GM23338 (cell line): ENCODE results near the gene PARD6A. TPM values are rescaled to one million over a fixed set of nuclear protein-coding genes. Genes with fewer than 3 reads are reported as not detected.
A peak's percentile ranks its signal among the peaks of the same experiment; 100 is the strongest.

Source experiments
- ATAC-seq: fragments of 200-7000 bp; cut with Tn5 transposase; 3 replicates; pipeline ENCODE4 v1.9.1; 2020
- DNase-seq: peaks from one replicate; pipeline ENCODE4 v3.0.0-alpha.2; 2015; ENCODE audit warnings: low spot score
- H2AFZ ChIP-seq: fragments of 200-600 bp; sonication (generic); 2 replicates; pipeline ENCODE4 v1.8.0; 2016; ENCODE audit warnings: antibody characterized with exemption, mild to moderate bottlenecking, moderate library complexity
- H3F3A ChIP-seq: fragments of 200-600 bp; sonication (generic); replicated peaks from 2 replicates; pipeline ENCODE4 v1.8.0; 2017; ENCODE audit warnings: antibody characterized with exemption, mixed run types, low read depth
- H3K27ac ChIP-seq: fragments of 200-600 bp; sonication (generic); 2 replicates; pipeline ENCODE4 v1.6.1; 2016; ENCODE audit warnings: low read depth
- H3K27me3 ChIP-seq: fragments of 200-600 bp; sonication (generic); 2 replicates; pipeline ENCODE4 v1.8.0; 2016; ENCODE audit warnings: mild to moderate bottlenecking, mixed run types, moderate library complexity; ENCODE audit not compliant: insufficient read depth
- H3K36me3 ChIP-seq: fragments of 200-600 bp; sonication (generic); 2 replicates; pipeline ENCODE4 v1.8.0; 2016; ENCODE audit warnings: mild to moderate bottlenecking; ENCODE audit not compliant: insufficient read depth
- H3K4me1 ChIP-seq: fragments of 200-600 bp; sonication (generic); 2 replicates; pipeline ENCODE4 v1.8.0; 2016; ENCODE audit warnings: mild to moderate bottlenecking, moderate library complexity; ENCODE audit not compliant: insufficient read depth
- H3K4me2 ChIP-seq: fragments of 200-600 bp; sonication (generic); 2 replicates; pipeline ENCODE4 v1.7.1; 2017; ENCODE audit warnings: mixed run types
- H3K4me3 ChIP-seq: fragments of 200-600 bp; sonication (generic); 2 replicates; pipeline ENCODE4 v1.6.1; 2016; ENCODE audit warnings: mixed run types
- H3K79me2 ChIP-seq: fragments of 200-600 bp; sonication (generic); replicated peaks from 2 replicates; pipeline ENCODE4 v1.8.0; 2017; ENCODE audit warnings: mild to moderate bottlenecking; ENCODE audit not compliant: insufficient read depth
- H3K9me2 ChIP-seq: fragments of 200-600 bp; sonication (generic); 2 replicates; pipeline ENCODE4 v1.8.0; 2017; ENCODE audit not compliant: insufficient read depth
- H4K20me1 ChIP-seq: fragments of 200-600 bp; sonication (generic); replicated peaks from 2 replicates; pipeline ENCODE4 v1.8.0; 2017; ENCODE audit warnings: mild to moderate bottlenecking; ENCODE audit not compliant: insufficient read depth
- H3K27ac Mint-ChIP-seq: 2 replicates; pipeline ENCODE4 v1.8.0; 2020; ENCODE audit warnings: inconsistent platforms, mild to moderate bottlenecking, moderate library complexity, mixed read lengths
- H3K27me3 Mint-ChIP-seq: 3 replicates; pipeline ENCODE4 v1.8.0; 2022; ENCODE audit warnings: low read depth, mild to moderate bottlenecking, moderate library complexity, mixed read lengths, inconsistent platforms; ENCODE audit not compliant: insufficient read depth, poor library complexity
- H3K36me3 Mint-ChIP-seq: 3 replicates; pipeline ENCODE4 v1.8.0; 2021; ENCODE audit warnings: low read depth, mild to moderate bottlenecking, inconsistent platforms, moderate library complexity, mixed read lengths
- H3K4me1 Mint-ChIP-seq: 3 replicates; pipeline ENCODE4 v1.8.0; 2020; ENCODE audit warnings: mild to moderate bottlenecking, inconsistent platforms, mixed read lengths
- H3K4me3 Mint-ChIP-seq: 3 replicates; pipeline ENCODE4 v1.8.0; 2021; ENCODE audit warnings: moderate library complexity, mild to moderate bottlenecking, inconsistent platforms, mixed read lengths
- H3K9me3 Mint-ChIP-seq: 3 replicates; pipeline ENCODE4 v1.8.0; 2020; ENCODE audit warnings: moderate library complexity, mild to moderate bottlenecking, inconsistent platforms, mixed read lengths
- CREB1 ChIP-seq: fragments of 250-450 bp; sonication (Bioruptor Pico); IDR thresholded peaks from 2 replicates; pipeline ENCODE4 v1.5.0; 2020; ENCODE audit warnings: low read depth, mild to moderate bottlenecking, moderate library complexity
- EZH2 ChIP-seq: fragments of 200-600 bp; sonication (generic); IDR thresholded peaks from one replicate; pipeline ENCODE4 v1.8.0; 2017; ENCODE audit warnings: antibody characterized with exemption, mild to moderate bottlenecking, low read depth; ENCODE audit not compliant: unreplicated experiment
- EZH2phosphoT487 ChIP-seq: fragments of 200-600 bp; sonication (generic); IDR thresholded peaks from one replicate; pipeline ENCODE4 v1.8.1; 2018; ENCODE audit warnings: antibody characterized with exemption; ENCODE audit not compliant: unreplicated experiment
- NANOG ChIP-seq: IDR thresholded peaks from 2 replicates; pipeline ENCODE4 v1.6.1; 2016; ENCODE audit warnings: antibody characterized with exemption, borderline replicate concordance
- POLR2AphosphoS5 ChIP-seq: IDR thresholded peaks from 2 replicates; pipeline ENCODE4 v1.6.1; 2016; ENCODE audit warnings: antibody characterized with exemption, low read depth
- ZNF114 ChIP-seq: fragments of 250-450 bp; sonication (Bioruptor Pico); IDR thresholded peaks from 2 replicates; pipeline ENCODE4 v1.5.0; 2020; ENCODE audit warnings: mild to moderate bottlenecking, moderate library complexity
- ZNF331 ChIP-seq: fragments of 250-450 bp; sonication (Bioruptor Pico); IDR thresholded peaks from 2 replicates; pipeline ENCODE4 v1.5.0; 2020; ENCODE audit warnings: low read depth, mild to moderate bottlenecking, moderate library complexity
- polyA plus RNA-seq: library from polyadenylated mRNA; unstranded; fragments of >200 nt; fragmentation: Nextera tagmentation; extraction: Ambion mirVana; gene quantifications from 2 replicates; pipeline ENCODE4 v1.2.1, GENCODE V29; 2016
- total RNA-seq: library from RNA; depleted of rRNA; stranded (reverse); fragments of >200 nt; shearing (Covaris generic); gene quantifications from 2 replicates; pipeline ENCODE4 v1.2.3, GENCODE V29; 2014
- TF ChIP-seq, protein P1 (sequence below): IDR thresholded peaks from one replicate; pipeline ENCODE4 v1.6.1; 2018; ENCODE audit warnings: antibody characterized with exemption; ENCODE audit not compliant: unreplicated experiment
- TF ChIP-seq, protein P2 (sequence below): IDR thresholded peaks from 2 replicates; pipeline ENCODE4 v1.6.1; 2016; ENCODE audit warnings: antibody characterized with exemption
- TF ChIP-seq, protein P3 (sequence below), 2 experiments: fragments of 200-600 bp in 1 of 2; sonication (generic) in 1 of 2; conservative IDR thresholded peaks; 2 replicates each; pipeline versions ENCODE4 v1.5.1 to v1.6.1; 2016 to 2017; ENCODE audit warnings: antibody characterized with exemption in 2 of 2, low read depth in 2 of 2, mild to moderate bottlenecking in 2 of 2, moderate library complexity in 1 of 2

The PARD6A gene
- total and polyA plus RNA-seq, 2 experiments from 2014 or later = 11.1 to 15.7 TPM

DNA sequence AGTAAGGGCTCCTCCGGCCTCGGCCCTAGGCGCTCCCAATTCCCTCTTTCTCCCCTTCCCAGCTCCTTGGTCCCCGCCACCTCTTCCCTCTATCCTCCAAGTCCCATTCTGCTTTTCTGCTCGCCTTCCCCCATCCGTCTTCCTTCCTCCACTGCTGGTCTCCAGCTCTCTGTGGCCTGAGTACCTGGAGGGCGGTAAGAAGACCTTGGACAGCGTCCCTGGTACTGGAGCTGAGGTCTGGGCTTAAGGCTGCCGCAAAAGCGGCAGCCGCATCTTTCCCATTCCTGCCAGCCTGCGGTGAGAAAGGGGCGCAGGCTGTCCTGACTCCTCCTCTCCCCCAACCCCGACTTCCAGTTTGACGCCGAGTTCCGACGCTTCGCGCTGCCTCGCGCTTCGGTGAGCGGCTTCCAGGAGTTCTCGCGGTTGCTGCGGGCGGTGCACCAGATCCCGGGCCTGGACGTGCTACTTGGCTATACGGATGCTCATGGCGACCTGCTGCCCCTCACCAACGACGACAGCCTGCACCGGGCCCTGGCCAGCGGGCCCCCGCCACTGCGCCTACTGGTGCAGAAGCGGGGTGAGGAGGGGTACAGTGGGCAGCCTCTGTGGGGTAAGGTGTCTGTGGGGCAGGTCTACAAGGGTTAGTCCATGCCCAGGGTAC, 471 bp downstream of the PARD6A start (continued):
- TF ChIP-seq, protein P1, sequence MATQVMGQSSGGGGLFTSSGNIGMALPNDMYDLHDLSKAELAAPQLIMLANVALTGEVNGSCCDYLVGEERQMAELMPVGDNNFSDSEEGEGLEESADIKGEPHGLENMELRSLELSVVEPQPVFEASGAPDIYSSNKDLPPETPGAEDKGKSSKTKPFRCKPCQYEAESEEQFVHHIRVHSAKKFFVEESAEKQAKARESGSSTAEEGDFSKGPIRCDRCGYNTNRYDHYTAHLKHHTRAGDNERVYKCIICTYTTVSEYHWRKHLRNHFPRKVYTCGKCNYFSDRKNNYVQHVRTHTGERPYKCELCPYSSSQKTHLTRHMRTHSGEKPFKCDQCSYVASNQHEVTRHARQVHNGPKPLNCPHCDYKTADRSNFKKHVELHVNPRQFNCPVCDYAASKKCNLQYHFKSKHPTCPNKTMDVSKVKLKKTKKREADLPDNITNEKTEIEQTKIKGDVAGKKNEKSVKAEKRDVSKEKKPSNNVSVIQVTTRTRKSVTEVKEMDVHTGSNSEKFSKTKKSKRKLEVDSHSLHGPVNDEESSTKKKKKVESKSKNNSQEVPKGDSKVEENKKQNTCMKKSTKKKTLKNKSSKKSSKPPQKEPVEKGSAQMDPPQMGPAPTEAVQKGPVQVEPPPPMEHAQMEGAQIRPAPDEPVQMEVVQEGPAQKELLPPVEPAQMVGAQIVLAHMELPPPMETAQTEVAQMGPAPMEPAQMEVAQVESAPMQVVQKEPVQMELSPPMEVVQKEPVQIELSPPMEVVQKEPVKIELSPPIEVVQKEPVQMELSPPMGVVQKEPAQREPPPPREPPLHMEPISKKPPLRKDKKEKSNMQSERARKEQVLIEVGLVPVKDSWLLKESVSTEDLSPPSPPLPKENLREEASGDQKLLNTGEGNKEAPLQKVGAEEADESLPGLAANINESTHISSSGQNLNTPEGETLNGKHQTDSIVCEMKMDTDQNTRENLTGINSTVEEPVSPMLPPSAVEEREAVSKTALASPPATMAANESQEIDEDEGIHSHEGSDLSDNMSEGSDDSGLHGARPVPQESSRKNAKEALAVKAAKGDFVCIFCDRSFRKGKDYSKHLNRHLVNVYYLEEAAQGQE = peak; percentile 76
- TF ChIP-seq CREB1 = no peak
- TF ChIP-seq ZNF114 (CRISPR knock-in tag) = no peak
- TF ChIP-seq EZH2phosphoT487 = no peak

DNA sequence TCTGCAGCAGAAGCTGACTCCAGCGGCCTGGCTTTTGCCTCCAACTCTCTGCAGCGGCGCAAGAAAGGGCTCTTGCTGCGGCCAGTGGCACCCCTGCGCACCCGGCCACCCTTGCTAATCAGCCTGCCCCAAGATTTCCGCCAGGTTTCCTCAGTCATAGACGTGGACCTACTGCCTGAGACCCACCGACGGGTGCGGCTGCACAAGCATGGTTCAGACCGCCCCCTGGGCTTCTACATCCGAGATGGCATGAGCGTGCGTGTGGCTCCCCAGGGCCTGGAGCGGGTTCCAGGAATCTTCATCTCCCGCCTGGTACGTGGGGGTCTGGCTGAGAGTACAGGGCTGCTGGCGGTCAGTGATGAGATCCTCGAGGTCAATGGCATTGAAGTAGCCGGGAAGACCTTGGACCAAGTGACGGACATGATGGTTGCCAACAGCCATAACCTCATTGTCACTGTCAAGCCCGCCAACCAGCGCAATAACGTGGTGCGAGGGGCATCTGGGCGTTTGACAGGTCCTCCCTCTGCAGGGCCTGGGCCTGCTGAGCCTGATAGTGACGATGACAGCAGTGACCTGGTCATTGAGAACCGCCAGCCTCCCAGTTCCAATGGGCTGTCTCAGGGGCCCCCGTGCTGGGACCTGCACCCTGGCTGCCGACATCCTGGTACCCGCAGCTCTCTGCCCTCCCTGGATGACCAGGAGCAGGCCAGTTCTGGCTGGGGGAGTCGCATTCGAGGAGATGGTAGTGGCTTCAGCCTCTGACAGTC, 1.3 kb downstream of the PARD6A start:
- peaks cover 8% of the 10 kb centered on the region; the same call in 1 of the 2 replicates for H3K4me1 ChIP-seq
- H3K27me3 ChIP-seq = peaks cover 7% of the 10 kb centered on the region
- ATAC-seq = no peak
- no peaks in the 10 kb centered on the region for H3K79me2 ChIP-seq
- no peak overlapping the region for H3K27ac ChIP-seq
- peak overlapping the region; percentile 99 for H3K4me3 ChIP-seq
- no peak for DNase-seq
- H4K20me1 ChIP-seq = peaks cover 5% of the 10 kb centered on the region; the same call in 1 of the 2 replicates
- H3K4me1 Mint-ChIP-seq = peaks cover 18% of the 10 kb centered on the region
- H3F3A ChIP-seq = peaks cover 27% of the 10 kb centered on the region
- H3K27me3 Mint-ChIP-seq = peaks cover 28% of the 10 kb centered on the region
- peak overlapping the region; percentile 94 for H3K4me2 ChIP-seq
- peak overlapping the region; percentile 86 for H3K4me3 Mint-ChIP-seq
- no peak overlapping the region for H3K27ac Mint-ChIP-seq
- no peak overlapping the region for H2AFZ ChIP-seq
- peaks cover 3% of the 10 kb centered on the region for H3K36me3 Mint-ChIP-seq
- H3K9me2 ChIP-seq = no peaks in the 10 kb centered on the region
- H3K36me3 ChIP-seq = no peaks in the 10 kb centered on the region
- no peaks in the 10 kb centered on the region; the same call in 2 of the 3 replicates for H3K9me3 Mint-ChIP-seq
- TF ChIP-seq EZH2 = no peak
- TF ChIP-seq, protein P2, sequence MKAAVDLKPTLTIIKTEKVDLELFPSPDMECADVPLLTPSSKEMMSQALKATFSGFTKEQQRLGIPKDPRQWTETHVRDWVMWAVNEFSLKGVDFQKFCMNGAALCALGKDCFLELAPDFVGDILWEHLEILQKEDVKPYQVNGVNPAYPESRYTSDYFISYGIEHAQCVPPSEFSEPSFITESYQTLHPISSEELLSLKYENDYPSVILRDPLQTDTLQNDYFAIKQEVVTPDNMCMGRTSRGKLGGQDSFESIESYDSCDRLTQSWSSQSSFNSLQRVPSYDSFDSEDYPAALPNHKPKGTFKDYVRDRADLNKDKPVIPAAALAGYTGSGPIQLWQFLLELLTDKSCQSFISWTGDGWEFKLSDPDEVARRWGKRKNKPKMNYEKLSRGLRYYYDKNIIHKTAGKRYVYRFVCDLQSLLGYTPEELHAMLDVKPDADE = no peak
- TF ChIP-seq ZNF331 (CRISPR knock-in tag) = no peak
- TF ChIP-seq CREB1 = no peak
- TF ChIP-seq, protein P3, sequence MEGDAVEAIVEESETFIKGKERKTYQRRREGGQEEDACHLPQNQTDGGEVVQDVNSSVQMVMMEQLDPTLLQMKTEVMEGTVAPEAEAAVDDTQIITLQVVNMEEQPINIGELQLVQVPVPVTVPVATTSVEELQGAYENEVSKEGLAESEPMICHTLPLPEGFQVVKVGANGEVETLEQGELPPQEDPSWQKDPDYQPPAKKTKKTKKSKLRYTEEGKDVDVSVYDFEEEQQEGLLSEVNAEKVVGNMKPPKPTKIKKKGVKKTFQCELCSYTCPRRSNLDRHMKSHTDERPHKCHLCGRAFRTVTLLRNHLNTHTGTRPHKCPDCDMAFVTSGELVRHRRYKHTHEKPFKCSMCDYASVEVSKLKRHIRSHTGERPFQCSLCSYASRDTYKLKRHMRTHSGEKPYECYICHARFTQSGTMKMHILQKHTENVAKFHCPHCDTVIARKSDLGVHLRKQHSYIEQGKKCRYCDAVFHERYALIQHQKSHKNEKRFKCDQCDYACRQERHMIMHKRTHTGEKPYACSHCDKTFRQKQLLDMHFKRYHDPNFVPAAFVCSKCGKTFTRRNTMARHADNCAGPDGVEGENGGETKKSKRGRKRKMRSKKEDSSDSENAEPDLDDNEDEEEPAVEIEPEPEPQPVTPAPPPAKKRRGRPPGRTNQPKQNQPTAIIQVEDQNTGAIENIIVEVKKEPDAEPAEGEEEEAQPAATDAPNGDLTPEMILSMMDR (conservative IDR thresholded peaks at IDR 0.05; ENCODE audit: low read depth in 2 of 2) = no peak
- TF ChIP-seq, protein P1 = no peak
- TF ChIP-seq POLR2AphosphoS5 = no peak
- TF ChIP-seq EZH2phosphoT487 = no peak
- TF ChIP-seq NANOG = no peak
